Glutamatergic neuron (in vitro differentiated cells): Measurements from ENCODE around the gene NIPAL4. TPM values are rescaled to one million over a fixed set of nuclear protein-coding genes. Genes with fewer than 3 reads are reported as not detected.

ENCODE experiments used
- DNase-seq: peaks from one replicate; pipeline ENCODE4 v3.0.0; 2022
- H3K27ac Mint-ChIP-seq: one replicate; pipeline ENCODE4 v1.8.0; 2020; ENCODE audit warnings: mild to moderate bottlenecking, mixed read lengths, inconsistent platforms; ENCODE audit not compliant: unreplicated experiment
- H3K27me3 Mint-ChIP-seq: one replicate; pipeline ENCODE4 v1.8.0; 2020; ENCODE audit warnings: mild to moderate bottlenecking, moderate library complexity, mixed read lengths, inconsistent platforms; ENCODE audit not compliant: unreplicated experiment
- H3K36me3 Mint-ChIP-seq: one replicate; pipeline ENCODE4 v1.8.0; 2020; ENCODE audit warnings: mild to moderate bottlenecking, mixed read lengths, inconsistent platforms; ENCODE audit not compliant: unreplicated experiment
- H3K4me1 Mint-ChIP-seq: one replicate; pipeline ENCODE4 v1.8.0; 2020; ENCODE audit warnings: mild to moderate bottlenecking, low read depth, mixed read lengths, inconsistent platforms; ENCODE audit not compliant: unreplicated experiment
- H3K4me3 Mint-ChIP-seq: one replicate; pipeline ENCODE4 v1.8.0; 2020; ENCODE audit warnings: mild to moderate bottlenecking, mixed read lengths, inconsistent platforms; ENCODE audit not compliant: unreplicated experiment
- H3K9me3 Mint-ChIP-seq: one replicate; pipeline ENCODE4 v1.8.0; 2020; ENCODE audit warnings: mild to moderate bottlenecking, moderate library complexity, mixed read lengths, inconsistent platforms; ENCODE audit not compliant: unreplicated experiment
- CTCF ChIP-seq: fragments of 200-600 bp; sonication (generic); IDR thresholded peaks from one replicate; pipeline ENCODE4 v1.5.0; 2021; ENCODE audit not compliant: partially characterized antibody, unreplicated experiment
- total RNA-seq: library from RNA; stranded (reverse); fragmentation: NEBNext Ultra II Directional; extraction: Animal tissue kit (Norgen Biotek cat#: 25700); gene quantifications from one replicate; pipeline ENCODE4 v1.2.1, GENCODE V29; 2021; ENCODE audit not compliant: unreplicated experiment

The NIPAL4 gene
- total RNA-seq, 1 donor from 2014 or later, result not detected

- Mint-ChIP-seq H3K27ac (no peak overlapping the region), H3K27me3 (peaks cover 15% of the 10 kb centered on the region), H3K36me3 (no peaks in the 10 kb centered on the region), H3K9me3 (no peaks in the 10 kb centered on the region), H3K4me1 (peaks cover 3% of the 10 kb centered on the region), H3K4me3 (no peak overlapping the region)
- DNase-seq, result no peak
- no peak for TF ChIP-seq CTCF
Observed at GRCh38 chr5:157463621-157464518, 3.9 kb downstream of the NIPAL4 start.

GRCh38 chr5:157464519-157465171, 4.6 kb downstream of the NIPAL4 start:
- no peaks in the 10 kb centered on the region for H3K36me3 Mint-ChIP-seq
- no peak for DNase-seq
- H3K4me1 Mint-ChIP-seq, result peaks cover 3% of the 10 kb centered on the region
- H3K27ac Mint-ChIP-seq, result no peak overlapping the region
- H3K27me3 Mint-ChIP-seq, result peaks cover 10% of the 10 kb centered on the region
- H3K9me3 Mint-ChIP-seq, result no peaks in the 10 kb centered on the region
- TF ChIP-seq CTCF, result no peak
- no peak overlapping the region for H3K4me3 Mint-ChIP-seq

- Mint-ChIP-seq H3K36me3 (peaks cover 6% of the 10 kb centered on the region), H3K9me3 (no peaks in the 10 kb centered on the region), H3K4me3 (no peak overlapping the region), H3K27me3 (peaks cover 1% of the 10 kb centered on the region), H3K27ac (no peak overlapping the region), H3K4me1 (no peaks in the 10 kb centered on the region)
- DNase-seq, result no peak
- TF ChIP-seq CTCF, result no peak
Observed at GRCh38 chr5:157468293-157468965, 8.4 kb downstream of the NIPAL4 start.

- Mint-ChIP-seq H3K9me3 (no peaks in the 10 kb centered on the region), H3K27ac (no peak overlapping the region), H3K4me3 (no peak overlapping the region), H3K36me3 (peaks cover 6% of the 10 kb centered on the region), H3K27me3 (peaks cover 1% of the 10 kb centered on the region), H3K4me1 (no peaks in the 10 kb centered on the region)
- DNase-seq, result no peak
- no peak for TF ChIP-seq CTCF
Observed at GRCh38 chr5:157469073-157469472, 9.1 kb downstream of the NIPAL4 start.
